Activated B cell treated with CpG ODN at 0.5 μM for 24 hours (primary cell): Measurements from ENCODE around the gene PCNX4. TPM values are rescaled to one million over a fixed set of nuclear protein-coding genes. Genes with fewer than 3 reads are reported as not detected.

ENCODE experiments used
- ATAC-seq: fragments of 200-7000 bp; cut with Tn5 transposase; one replicate; pipeline ENCODE4 v1.10.0; 2021; ENCODE audit warnings: low read depth, mild to moderate bottlenecking, moderate library complexity
- CTCF ChIA-PET: fragments of 350-600 bp; sonication (Branson Sonifier 250); formaldehyde crosslinking; loops from one replicate; lab custom pipeline; 2021; ENCODE audit warnings: antibody characterized with exemption; lab: Charles Lee
- POLR2A ChIA-PET: fragments of 350-600 bp; sonication (Branson Sonifier 250); formaldehyde crosslinking; loops from one replicate; lab custom pipeline; 2021; ENCODE audit warnings: antibody characterized with exemption; lab: Charles Lee
- DNase-seq: peaks from one replicate; pipeline ENCODE4 v3.0.0; 2022
- H3K27ac Mint-ChIP-seq: one replicate; pipeline ENCODE4 v1.8.0; 2020; ENCODE audit warnings: mixed read lengths
- H3K27me3 Mint-ChIP-seq: one replicate; pipeline ENCODE4 v1.8.0; 2021; ENCODE audit warnings: mixed read lengths
- H3K36me3 Mint-ChIP-seq: one replicate; pipeline ENCODE4 v1.8.0; 2021; ENCODE audit warnings: low read depth, mixed read lengths
- H3K4me1 Mint-ChIP-seq: one replicate; pipeline ENCODE4 v1.8.0; 2021; ENCODE audit warnings: mixed read lengths
- H3K4me3 Mint-ChIP-seq: one replicate; pipeline ENCODE4 v1.8.0; 2020; ENCODE audit warnings: mild to moderate bottlenecking, mixed read lengths
- H3K9me3 Mint-ChIP-seq: one replicate; pipeline ENCODE4 v1.8.0; 2020; ENCODE audit warnings: mixed read lengths
- intact Hi-C: fragments of 100-400 bp; cut with micrococcal nuclease; formaldehyde crosslinking; loops from one replicate; pipeline ENCODE4 v1.15.1; 2024
- total RNA-seq: library from RNA; stranded (reverse); gene quantifications from 2 replicates; pipeline ENCODE4 v1.2.3, GENCODE V29; 2022
- TF ChIP-seq, protein P1 (sequence below): fragments of 200-600 bp; IDR thresholded peaks from one replicate; pipeline ENCODE4 v1.8.0; 2022; ENCODE audit warnings: antibody characterized with exemption, mild to moderate bottlenecking

Gene PCNX4
- total RNA-seq, 1 donor from 2014 or later, result 41.4 TPM

DNA sequence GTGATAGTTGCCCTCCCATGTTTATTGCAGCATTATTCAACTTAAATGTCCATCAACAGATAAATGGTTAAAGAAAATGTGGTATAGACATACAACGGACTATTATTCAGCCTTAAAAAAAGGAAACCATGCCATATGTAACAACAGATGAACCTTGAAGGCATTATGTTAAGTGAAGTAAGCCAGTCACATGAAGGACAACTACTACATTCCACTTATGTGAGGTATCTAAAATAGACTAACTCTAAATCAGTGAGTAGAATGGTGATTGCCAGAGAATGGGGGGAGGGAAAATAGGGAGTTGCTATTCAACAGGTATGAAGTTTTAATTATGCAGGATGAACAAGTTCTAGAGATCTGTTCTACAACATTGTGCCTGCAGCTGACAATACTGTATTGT lies 10.1 kb downstream of the PCNX4 start:
- H3K36me3 Mint-ChIP-seq, result peaks cover 50% of the 10 kb centered on the region
- CTCF ChIA-PET, result no interaction called here
- TF ChIP-seq, protein P1, sequence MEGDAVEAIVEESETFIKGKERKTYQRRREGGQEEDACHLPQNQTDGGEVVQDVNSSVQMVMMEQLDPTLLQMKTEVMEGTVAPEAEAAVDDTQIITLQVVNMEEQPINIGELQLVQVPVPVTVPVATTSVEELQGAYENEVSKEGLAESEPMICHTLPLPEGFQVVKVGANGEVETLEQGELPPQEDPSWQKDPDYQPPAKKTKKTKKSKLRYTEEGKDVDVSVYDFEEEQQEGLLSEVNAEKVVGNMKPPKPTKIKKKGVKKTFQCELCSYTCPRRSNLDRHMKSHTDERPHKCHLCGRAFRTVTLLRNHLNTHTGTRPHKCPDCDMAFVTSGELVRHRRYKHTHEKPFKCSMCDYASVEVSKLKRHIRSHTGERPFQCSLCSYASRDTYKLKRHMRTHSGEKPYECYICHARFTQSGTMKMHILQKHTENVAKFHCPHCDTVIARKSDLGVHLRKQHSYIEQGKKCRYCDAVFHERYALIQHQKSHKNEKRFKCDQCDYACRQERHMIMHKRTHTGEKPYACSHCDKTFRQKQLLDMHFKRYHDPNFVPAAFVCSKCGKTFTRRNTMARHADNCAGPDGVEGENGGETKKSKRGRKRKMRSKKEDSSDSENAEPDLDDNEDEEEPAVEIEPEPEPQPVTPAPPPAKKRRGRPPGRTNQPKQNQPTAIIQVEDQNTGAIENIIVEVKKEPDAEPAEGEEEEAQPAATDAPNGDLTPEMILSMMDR, result no peak
- H3K27ac Mint-ChIP-seq, result no peak overlapping the region
- no peak overlapping the region for H3K4me3 Mint-ChIP-seq
- POLR2A ChIA-PET, result interaction anchor here (0.6 kb wide), 1 partner anchor 13 kb away, joined by 4 read pairs; no protein-coding TSS in a partner anchor
- H3K27me3 Mint-ChIP-seq, result no peaks in the 10 kb centered on the region
- ATAC-seq (no peak), DNase-seq (no peak)
- peaks cover 28% of the 10 kb centered on the region for H3K4me1 Mint-ChIP-seq
- intact Hi-C loops, result no loop called here
- no peaks in the 10 kb centered on the region for H3K9me3 Mint-ChIP-seq

DNA sequence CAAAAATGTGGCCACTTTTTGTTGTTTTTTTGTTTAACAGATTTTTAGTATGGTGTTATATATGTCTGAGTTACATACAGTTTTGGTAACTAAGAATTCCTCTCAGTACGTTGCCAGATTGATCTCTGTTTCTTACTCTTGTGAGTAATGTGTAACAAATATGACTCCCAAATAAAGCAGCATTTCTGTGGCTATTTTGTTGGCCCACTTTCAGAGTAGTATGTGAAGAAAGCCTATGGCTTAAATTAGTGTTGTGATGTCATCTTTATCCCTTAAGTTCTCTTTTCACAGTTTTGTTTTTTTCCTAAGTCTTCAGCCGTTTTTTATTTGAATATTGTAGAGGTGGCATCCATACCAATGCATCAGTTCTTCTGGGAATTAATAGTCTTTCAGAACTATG lies 10.7 kb downstream of the PCNX4 start:
- peaks cover 28% of the 10 kb centered on the region for H3K4me1 Mint-ChIP-seq

DNA sequence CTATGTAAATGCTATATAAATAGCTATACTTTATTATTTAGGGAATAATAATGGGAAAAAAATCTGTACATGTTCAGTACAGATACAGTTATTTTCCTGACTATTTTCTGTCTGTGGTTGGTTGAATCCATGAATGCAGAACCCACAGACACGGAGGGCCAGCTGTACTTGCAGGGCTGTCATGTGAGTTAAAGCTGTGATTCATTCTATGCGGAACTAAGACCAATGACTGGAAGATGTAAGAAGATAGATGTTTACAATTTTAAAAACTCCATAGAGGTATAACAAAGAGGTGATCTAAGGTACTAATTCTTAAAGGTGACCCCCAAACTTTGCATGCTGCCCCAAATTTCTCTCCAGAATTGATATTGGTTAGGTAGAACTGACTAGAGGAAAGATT lies 14.6 kb downstream of the PCNX4 start:
- DNase-seq, result no peak
- TF ChIP-seq, protein P1, result no peak
- CTCF ChIA-PET, result interaction anchor here (1.3 kb wide), 1 partner anchor 10 kb away, joined by 3 read pairs; no protein-coding TSS in a partner anchor
- POLR2A ChIA-PET, result interaction anchor here (0.8 kb wide), 1 partner anchor 14 kb away, joined by 3 read pairs; the partner anchor contains the start of gene PCNX4
- peak; percentile 40 for ATAC-seq
- H3K9me3 Mint-ChIP-seq, result no peaks in the 10 kb centered on the region
- no peak overlapping the region for H3K27ac Mint-ChIP-seq
- H3K4me1 Mint-ChIP-seq, result peaks cover 24% of the 10 kb centered on the region
- peaks cover 44% of the 10 kb centered on the region for H3K36me3 Mint-ChIP-seq
- intact Hi-C loops, result loop anchor here (1.0 to 5.0 kb wide), 2 partner anchors 14 to 36 kb away; no protein-coding TSS in a partner anchor
- H3K27me3 Mint-ChIP-seq, result no peaks in the 10 kb centered on the region
- H3K4me3 Mint-ChIP-seq, result no peak overlapping the region

More for the DNA sequence above, 10.7 kb downstream of the PCNX4 start:
- POLR2A ChIA-PET, result no interaction called here
- ATAC-seq (no peak), DNase-seq (no peak)
- intact Hi-C loops, result no loop called here
- peaks cover 44% of the 10 kb centered on the region for H3K36me3 Mint-ChIP-seq
- no peak overlapping the region for H3K27ac Mint-ChIP-seq
- CTCF ChIA-PET, result no interaction called here
- TF ChIP-seq, protein P1, result no peak
- no peak overlapping the region for H3K4me3 Mint-ChIP-seq
- H3K9me3 Mint-ChIP-seq, result no peaks in the 10 kb centered on the region
- H3K27me3 Mint-ChIP-seq, result no peaks in the 10 kb centered on the region

DNA sequence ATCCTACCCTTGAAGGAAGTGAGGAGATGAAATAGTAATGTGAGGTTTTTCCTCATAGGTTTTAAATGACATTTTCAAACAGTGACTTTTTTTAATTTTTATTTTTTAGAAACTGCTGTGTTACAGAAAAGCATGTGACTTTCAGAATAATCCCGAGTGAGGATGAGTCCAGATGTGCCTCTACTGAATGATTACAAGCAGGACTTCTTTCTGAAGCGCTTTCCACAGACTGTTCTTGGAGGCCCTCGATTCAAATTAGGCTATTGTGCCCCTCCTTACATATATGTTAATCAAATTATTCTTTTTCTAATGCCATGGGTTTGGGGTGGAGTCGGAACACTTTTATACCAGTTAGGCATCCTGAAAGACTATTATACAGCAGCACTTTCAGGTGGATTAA lies 15.8 kb downstream of the PCNX4 start:
- ATAC-seq (no peak), DNase-seq (no peak)
- Mint-ChIP-seq H3K36me3 (peaks cover 39% of the 10 kb centered on the region), H3K27ac (no peak overlapping the region), H3K4me1 (peaks cover 24% of the 10 kb centered on the region), H3K27me3 (no peaks in the 10 kb centered on the region), H3K4me3 (no peak overlapping the region), H3K9me3 (no peaks in the 10 kb centered on the region)
- intact Hi-C loops, result loop anchor here (5.0 kb wide), 1 partner anchor 35 kb away; no protein-coding TSS in a partner anchor
- ChIA-PET POLR2A (no interaction called here), CTCF (no interaction called here)
- TF ChIP-seq, protein P1, result no peak

DNA sequence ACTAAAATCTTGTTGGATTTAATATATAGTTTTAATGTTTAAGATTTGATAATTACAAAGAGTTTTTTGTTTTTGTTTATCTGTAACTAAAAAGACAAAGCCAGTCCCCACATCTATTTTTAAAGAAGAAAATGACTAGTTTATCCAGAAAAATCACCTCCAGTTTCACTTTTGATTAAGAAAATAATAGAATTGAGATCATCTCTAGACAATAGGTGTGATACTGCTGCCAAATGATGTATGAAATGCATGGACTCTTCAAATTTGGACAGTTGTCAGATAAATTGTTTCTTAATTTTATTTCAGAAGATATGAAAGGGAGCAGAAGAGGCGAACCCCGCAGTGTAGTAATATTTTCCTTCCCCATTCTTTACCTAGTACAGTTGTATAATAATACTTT lies 20.0 kb downstream of the PCNX4 start:
- ChIA-PET CTCF (no interaction called here), POLR2A (no interaction called here)
- no peak for ATAC-seq
- no peaks in the 10 kb centered on the region for H3K9me3 Mint-ChIP-seq
- no peak overlapping the region for H3K27ac Mint-ChIP-seq
- TF ChIP-seq, protein P1, result no peak
- H3K4me1 Mint-ChIP-seq, result peaks cover 2% of the 10 kb centered on the region
- intact Hi-C loops, result no loop called here
- H3K27me3 Mint-ChIP-seq, result no peaks in the 10 kb centered on the region
- peaks cover 49% of the 10 kb centered on the region for H3K36me3 Mint-ChIP-seq
- no peak overlapping the region for H3K4me3 Mint-ChIP-seq
- DNase-seq, result no peak
